ENCODE measurements around the gene DGCR8.

Gene DGCR8

GRCh38 chr22:20109411-20110358 lies 29.6 kb downstream of the DGCR8 start:
- H3K79me2 ChIP-seq (ENCODE audit: insufficient read depth, low read depth): peaks cover under 1% of the 10 kb centered on the region; the same call in 1 of the 2 replicates
- H3K4me3 ChIP-seq (IDR thresholded peaks at IDR 0.05; ENCODE audit: insufficient read depth, low read depth, low read length): no peak overlapping the region
- no peak overlapping the region for H3K4me2 ChIP-seq
- H3K9ac ChIP-seq: no peak overlapping the region
- no peak overlapping the region for H3K27ac ChIP-seq
- TF ChIP-seq CTCF (conservative IDR thresholded peaks at IDR 0.05; ENCODE audit: low read depth, low read length): no peak
- no peak overlapping the region for H2AFZ ChIP-seq (ENCODE audit: low read depth)
- no peaks in the 10 kb centered on the region for H3K36me3 ChIP-seq (ENCODE audit: insufficient read depth)
- no peaks in the 10 kb centered on the region for H3K27me3 ChIP-seq (ENCODE audit: insufficient read depth, low read depth)
- no peaks in the 10 kb centered on the region for H4K20me1 ChIP-seq (ENCODE audit: insufficient read depth)
- no peaks in the 10 kb centered on the region for H3K4me1 ChIP-seq (ENCODE audit: low read depth, poor library complexity, severe bottlenecking)

GRCh38 chr22:20110359-20110985 lies 30.4 kb downstream of the DGCR8 start:
- peaks cover 8% of the 10 kb centered on the region; the same call in 1 of the 2 replicates for H3K79me2 ChIP-seq (ENCODE audit: insufficient read depth, low read depth)
- no peak overlapping the region; the same call in 1 of the 2 replicates for H3K27ac ChIP-seq
- no peak overlapping the region for H2AFZ ChIP-seq (ENCODE audit: low read depth)

GRCh38 chr22:20111045-20111688 lies 31.1 kb downstream of the DGCR8 start:
- Histone ChIP-seq H3K36me3 (ENCODE audit: insufficient read depth) (no peaks in the 10 kb centered on the region), H3K9ac (no peak overlapping the region), H2AFZ (ENCODE audit: low read depth) (no peak overlapping the region), H3K4me1 (ENCODE audit: low read depth, poor library complexity, severe bottlenecking) (peaks cover 7% of the 10 kb centered on the region), H3K79me2 (ENCODE audit: insufficient read depth, low read depth) (peaks cover 15% of the 10 kb centered on the region), H3K4me2 (no peak overlapping the region), H3K27me3 (ENCODE audit: insufficient read depth, low read depth) (no peaks in the 10 kb centered on the region), H3K27ac (no peak overlapping the region; the same call in 1 of the 2 replicates), H4K20me1 (ENCODE audit: insufficient read depth) (no peaks in the 10 kb centered on the region), H3K4me3 (IDR thresholded peaks at IDR 0.05; ENCODE audit: insufficient read depth, low read depth, low read length) (no peak overlapping the region)
- TF ChIP-seq CTCF (conservative IDR thresholded peaks at IDR 0.05; ENCODE audit: low read depth, low read length): peak; percentile 58

More at GRCh38 chr22:20110359-20110985, 30.4 kb downstream of the DGCR8 start:
- H3K4me3 ChIP-seq (IDR thresholded peaks at IDR 0.05; ENCODE audit: insufficient read depth, low read depth, low read length): no peak overlapping the region
- TF ChIP-seq CTCF (conservative IDR thresholded peaks at IDR 0.05; ENCODE audit: low read depth, low read length): no peak
- H4K20me1 ChIP-seq (ENCODE audit: insufficient read depth): no peaks in the 10 kb centered on the region
- no peak overlapping the region for H3K9ac ChIP-seq
- no peaks in the 10 kb centered on the region for H3K27me3 ChIP-seq (ENCODE audit: insufficient read depth, low read depth)
- no peak overlapping the region for H3K4me2 ChIP-seq
- H3K4me1 ChIP-seq (ENCODE audit: low read depth, poor library complexity, severe bottlenecking): no peaks in the 10 kb centered on the region
- no peaks in the 10 kb centered on the region for H3K36me3 ChIP-seq (ENCODE audit: insufficient read depth)

Measured in KMS-11 (cell line).